Measurements from ENCODE around the gene FAM240B.

FAM240B gene

GRCh38 chr9:38652044-38652443 lies 67.9 kb downstream of the FAM240B start:
- H3F3A ChIP-seq (ENCODE audit: insufficient read depth, low read length), result no peaks in the 10 kb centered on the region

DNA sequence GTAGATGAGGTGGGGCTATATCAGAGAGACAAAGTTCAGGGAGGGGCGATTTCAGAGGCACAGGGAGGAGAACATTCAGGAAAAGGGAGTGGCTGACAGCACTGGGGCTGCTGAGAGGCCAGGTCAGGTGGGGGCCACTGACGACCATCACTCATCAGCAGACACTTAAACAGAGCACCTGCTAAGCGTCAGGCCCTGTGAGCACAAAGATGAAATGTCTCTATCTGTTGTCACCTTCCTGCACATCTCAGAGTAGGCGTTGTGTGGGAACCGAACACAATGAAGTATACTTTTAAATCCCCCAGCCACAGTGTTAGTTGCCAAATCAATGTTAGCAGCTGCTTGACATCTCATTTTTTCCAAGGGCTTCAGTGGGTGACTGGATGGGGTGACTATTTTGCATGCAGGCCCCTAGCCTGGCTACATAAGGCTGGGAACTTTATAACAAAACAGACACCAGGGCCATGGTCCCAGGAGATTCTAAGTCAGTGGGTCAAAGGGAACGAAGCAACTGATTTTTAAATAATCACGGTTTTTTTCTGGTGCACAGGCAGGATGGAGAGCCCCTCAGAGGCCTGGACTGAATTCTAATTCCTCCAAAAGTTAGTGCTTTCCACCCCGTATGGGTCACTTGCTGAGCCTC lies 68.4 kb downstream of the FAM240B start:
- H3K4me2 ChIP-seq (ENCODE audit: low read length), result no peak overlapping the region; the same call in 1 of the 2 replicates
- TF ChIP-seq, protein P1, sequence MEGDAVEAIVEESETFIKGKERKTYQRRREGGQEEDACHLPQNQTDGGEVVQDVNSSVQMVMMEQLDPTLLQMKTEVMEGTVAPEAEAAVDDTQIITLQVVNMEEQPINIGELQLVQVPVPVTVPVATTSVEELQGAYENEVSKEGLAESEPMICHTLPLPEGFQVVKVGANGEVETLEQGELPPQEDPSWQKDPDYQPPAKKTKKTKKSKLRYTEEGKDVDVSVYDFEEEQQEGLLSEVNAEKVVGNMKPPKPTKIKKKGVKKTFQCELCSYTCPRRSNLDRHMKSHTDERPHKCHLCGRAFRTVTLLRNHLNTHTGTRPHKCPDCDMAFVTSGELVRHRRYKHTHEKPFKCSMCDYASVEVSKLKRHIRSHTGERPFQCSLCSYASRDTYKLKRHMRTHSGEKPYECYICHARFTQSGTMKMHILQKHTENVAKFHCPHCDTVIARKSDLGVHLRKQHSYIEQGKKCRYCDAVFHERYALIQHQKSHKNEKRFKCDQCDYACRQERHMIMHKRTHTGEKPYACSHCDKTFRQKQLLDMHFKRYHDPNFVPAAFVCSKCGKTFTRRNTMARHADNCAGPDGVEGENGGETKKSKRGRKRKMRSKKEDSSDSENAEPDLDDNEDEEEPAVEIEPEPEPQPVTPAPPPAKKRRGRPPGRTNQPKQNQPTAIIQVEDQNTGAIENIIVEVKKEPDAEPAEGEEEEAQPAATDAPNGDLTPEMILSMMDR (IDR thresholded peaks at IDR 0.05; ENCODE audit: low read length), result no peak
- TF ChIP-seq EZH2 (IDR thresholded peaks at IDR 0.05; ENCODE audit: borderline replicate concordance, low read length), result no peak
- H3K9me2 ChIP-seq (ENCODE audit: low read depth, low read length), result no peaks in the 10 kb centered on the region

More at GRCh38 chr9:38652044-38652443, 67.9 kb downstream of the FAM240B start:
- H3K4me3 ChIP-seq (ENCODE audit: low read depth, low read length, poor library complexity, severe bottlenecking), result no peak overlapping the region
- no peak overlapping the region for H3K9ac ChIP-seq (ENCODE audit: low read length)
- peak overlapping the region; percentile 4; the same call in 1 of the 2 replicates for H3K4me2 ChIP-seq (ENCODE audit: low read length)
- peaks cover 17% of the 10 kb centered on the region for H3K4me1 ChIP-seq (ENCODE audit: insufficient read depth, low read length, severe bottlenecking)
- H3K9me2 ChIP-seq (ENCODE audit: low read depth, low read length), result no peaks in the 10 kb centered on the region
- H3K27ac ChIP-seq (ENCODE audit: low read depth, low read length, poor library complexity, severe bottlenecking), result peak overlapping the region; percentile 73
- no peaks in the 10 kb centered on the region for H3K79me2 ChIP-seq (ENCODE audit: insufficient read depth, low read length)
- H3K27me3 ChIP-seq (ENCODE audit: insufficient read depth, low read length), result no peaks in the 10 kb centered on the region
- no peaks in the 10 kb centered on the region for H3K36me3 ChIP-seq (ENCODE audit: insufficient read depth, low read length)
- no peaks in the 10 kb centered on the region for H4K20me1 ChIP-seq (ENCODE audit: insufficient read depth, low read length)
- no peaks in the 10 kb centered on the region for H3K9me3 ChIP-seq (ENCODE audit: low read length)
- no peak for TF ChIP-seq EZH2 (IDR thresholded peaks at IDR 0.05; ENCODE audit: borderline replicate concordance, low read length)
- TF ChIP-seq, protein P1 (IDR thresholded peaks at IDR 0.05; ENCODE audit: low read length), result no peak
- H2AFZ ChIP-seq (ENCODE audit: low read length), result no peak overlapping the region

DNA sequence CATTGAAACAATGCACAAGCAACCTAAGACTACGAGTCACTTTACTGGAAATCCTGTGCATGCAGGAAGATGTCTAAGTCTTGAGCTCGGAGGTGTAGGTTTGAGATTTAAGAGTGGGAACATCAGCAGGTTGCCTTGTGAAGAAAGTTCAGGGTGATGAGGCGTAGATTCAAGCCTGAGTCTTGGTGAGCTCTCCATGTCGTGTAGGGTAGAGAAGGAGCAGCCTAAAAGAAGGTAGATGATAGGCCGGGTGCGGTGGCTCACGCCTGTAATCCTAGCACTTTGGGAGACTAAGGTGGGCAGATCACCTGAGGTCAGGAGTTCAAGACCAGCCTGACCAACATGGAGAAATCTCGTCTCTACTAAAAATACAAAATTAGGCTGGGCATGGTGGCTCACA lies 69.4 kb downstream of the FAM240B start:
- H3K79me2 ChIP-seq (ENCODE audit: insufficient read depth, low read length), result no peaks in the 10 kb centered on the region
- H3K9ac ChIP-seq (ENCODE audit: low read length), result no peak overlapping the region
- no peaks in the 10 kb centered on the region for H4K20me1 ChIP-seq (ENCODE audit: insufficient read depth, low read length)
- no peak overlapping the region for H3K4me3 ChIP-seq (ENCODE audit: low read depth, low read length, poor library complexity, severe bottlenecking)
- no peaks in the 10 kb centered on the region for H3F3A ChIP-seq (ENCODE audit: insufficient read depth, low read length)
- H3K27me3 ChIP-seq (ENCODE audit: insufficient read depth, low read length), result no peaks in the 10 kb centered on the region
- TF ChIP-seq, protein P1 (IDR thresholded peaks at IDR 0.05; ENCODE audit: low read length), result no peak
- TF ChIP-seq EZH2 (IDR thresholded peaks at IDR 0.05; ENCODE audit: borderline replicate concordance, low read length), result no peak
- H3K36me3 ChIP-seq (ENCODE audit: insufficient read depth, low read length), result no peaks in the 10 kb centered on the region
- no peaks in the 10 kb centered on the region for H3K9me3 ChIP-seq (ENCODE audit: low read length)
- no peak overlapping the region for H3K4me2 ChIP-seq (ENCODE audit: low read length)
- no peaks in the 10 kb centered on the region for H3K9me2 ChIP-seq (ENCODE audit: low read depth, low read length)
- H3K4me1 ChIP-seq (ENCODE audit: insufficient read depth, low read length, severe bottlenecking), result peaks cover 17% of the 10 kb centered on the region
- no peak overlapping the region for H3K27ac ChIP-seq (ENCODE audit: low read depth, low read length, poor library complexity, severe bottlenecking)
- no peak overlapping the region for H2AFZ ChIP-seq (ENCODE audit: low read length)

More for the DNA sequence above, 68.4 kb downstream of the FAM240B start:
- no peak overlapping the region for H3K4me3 ChIP-seq (ENCODE audit: low read depth, low read length, poor library complexity, severe bottlenecking)
- no peaks in the 10 kb centered on the region for H3K36me3 ChIP-seq (ENCODE audit: insufficient read depth, low read length)
- no peaks in the 10 kb centered on the region for H4K20me1 ChIP-seq (ENCODE audit: insufficient read depth, low read length)
- no peaks in the 10 kb centered on the region for H3K27me3 ChIP-seq (ENCODE audit: insufficient read depth, low read length)
- H2AFZ ChIP-seq (ENCODE audit: low read length), result no peak overlapping the region
- H3K27ac ChIP-seq (ENCODE audit: low read depth, low read length, poor library complexity, severe bottlenecking), result peak overlapping the region; percentile 73
- H3K9ac ChIP-seq (ENCODE audit: low read length), result no peak overlapping the region
- H3K4me1 ChIP-seq (ENCODE audit: insufficient read depth, low read length, severe bottlenecking), result peaks cover 17% of the 10 kb centered on the region
- no peaks in the 10 kb centered on the region for H3F3A ChIP-seq (ENCODE audit: insufficient read depth, low read length)
- H3K9me3 ChIP-seq (ENCODE audit: low read length), result no peaks in the 10 kb centered on the region
- H3K79me2 ChIP-seq (ENCODE audit: insufficient read depth, low read length), result no peaks in the 10 kb centered on the region

All from OCI-LY1 (cell line).